ENCODE measurements around the gene TTC28.
"Not testable (repeated sequence)": the region's sequence is repeated elsewhere in the genome, so short reads cannot be mapped to it uniquely, and the experiment has no call there.

TTC28 gene

DNA sequence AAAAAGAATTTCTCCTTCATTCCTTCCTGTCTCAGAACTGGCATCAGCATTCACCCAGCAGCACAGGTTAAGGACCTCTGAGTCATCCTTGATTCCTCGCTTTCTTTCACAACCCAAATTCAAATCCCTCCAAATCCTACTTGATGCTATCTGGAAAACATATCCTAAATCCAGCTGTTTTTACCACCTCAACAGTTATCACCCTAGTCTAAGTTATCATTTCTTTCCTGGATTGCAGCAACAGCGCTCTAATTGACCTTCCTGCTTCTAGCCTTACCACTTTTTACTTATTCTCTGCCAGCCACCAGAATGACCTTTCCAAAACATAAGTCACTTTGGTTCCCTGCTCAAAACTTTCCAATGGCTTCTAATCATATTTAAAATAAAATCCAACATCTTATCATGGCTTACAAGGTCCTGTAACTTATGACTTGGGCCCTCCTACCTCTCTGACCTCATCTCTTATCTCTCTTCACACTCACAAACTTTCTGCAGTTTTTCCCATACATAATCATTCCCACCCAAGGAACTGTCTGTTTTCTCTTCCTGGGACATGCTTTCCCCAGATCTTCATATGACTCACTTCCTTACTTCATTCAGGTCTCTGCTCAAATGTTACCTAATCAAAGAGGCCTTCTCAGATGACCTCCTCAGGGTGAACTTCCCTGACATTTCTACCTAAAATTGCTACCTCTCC lies 119.4 kb downstream of the TTC28 start:
- DNase-seq (ENCODE audit: low read depth) = no peak

DNA sequence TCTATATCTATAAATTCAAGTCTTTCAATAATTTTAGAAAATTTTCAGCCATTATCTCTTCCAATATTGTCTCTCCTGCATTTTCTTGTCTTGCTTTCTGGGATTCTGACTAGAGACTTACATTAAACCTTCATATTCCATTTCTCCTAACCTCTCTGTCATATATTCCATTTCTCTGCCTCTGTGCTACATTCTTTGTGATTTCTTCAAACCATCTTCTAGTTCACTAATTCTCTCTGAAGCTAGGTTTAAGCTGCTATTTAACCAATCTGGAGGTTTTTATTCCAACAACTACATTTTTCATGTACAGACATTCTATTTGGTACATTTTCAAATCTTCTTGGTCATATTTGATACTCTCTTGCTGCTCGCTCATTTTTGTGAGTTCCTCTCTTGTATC lies 122.5 kb downstream of the TTC28 start:
- no peak for DNase-seq (ENCODE audit: low read depth)

DNA sequence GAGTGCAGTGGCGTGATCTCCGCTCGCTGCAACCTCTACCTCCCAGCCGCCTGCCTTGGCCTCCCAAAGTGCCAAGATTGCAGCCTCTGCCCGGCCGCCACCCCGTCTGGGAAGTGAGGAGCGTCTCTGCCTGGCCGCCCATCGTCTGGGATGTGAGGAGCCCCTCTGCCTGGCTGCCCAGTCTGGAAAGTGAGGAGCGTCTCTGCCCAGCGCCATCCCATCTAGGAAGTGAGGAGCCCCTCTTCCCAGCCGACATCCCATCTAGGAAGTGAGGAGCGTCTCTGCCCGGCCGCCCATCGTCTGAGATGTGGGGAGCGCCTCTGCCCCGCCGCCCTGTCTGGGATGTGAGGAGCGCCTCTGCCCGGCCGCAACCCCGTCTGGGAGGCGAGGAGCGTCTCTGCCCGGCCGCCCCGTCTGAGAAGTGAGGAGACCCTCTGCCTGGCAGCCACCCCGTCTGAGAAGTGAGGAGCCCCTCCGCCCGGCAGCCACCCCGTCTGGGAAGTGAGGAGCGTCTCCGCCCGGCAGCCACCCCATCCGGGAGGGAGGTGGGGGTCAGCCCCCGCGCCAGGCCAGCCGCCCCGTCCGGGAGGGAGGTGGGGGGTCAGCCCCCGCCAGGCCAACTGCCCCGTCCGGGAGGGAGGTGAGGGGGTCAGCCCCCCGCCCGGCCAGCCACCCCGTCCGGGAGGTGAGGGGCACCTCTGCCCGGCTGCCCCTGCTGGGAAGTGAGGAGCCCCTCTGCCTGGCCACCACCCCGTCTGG lies 126.4 kb downstream of the TTC28 start:
- not testable (repeated sequence) for DNase-seq (ENCODE audit: low read depth)

DNA sequence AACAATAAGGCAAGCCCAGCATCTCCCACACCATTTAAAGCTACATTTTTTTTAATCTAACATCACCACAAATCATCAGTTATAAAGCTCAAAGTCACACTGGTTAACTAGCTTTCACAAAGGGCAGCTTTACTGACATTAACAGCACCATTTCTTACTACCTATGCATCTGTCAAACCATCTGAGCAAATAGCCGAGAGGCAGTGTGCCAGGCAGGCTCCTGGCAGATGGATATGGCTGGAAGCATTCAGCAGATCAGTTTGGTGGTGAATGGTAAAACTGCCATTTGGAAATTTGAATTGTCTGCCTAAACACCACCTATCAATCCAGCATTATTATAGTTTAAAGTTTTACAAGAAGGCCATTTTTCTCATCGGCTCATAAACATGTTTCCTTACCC lies 131.2 kb downstream of the TTC28 start:
- DNase-seq (ENCODE audit: low read depth) = no peak

DNA sequence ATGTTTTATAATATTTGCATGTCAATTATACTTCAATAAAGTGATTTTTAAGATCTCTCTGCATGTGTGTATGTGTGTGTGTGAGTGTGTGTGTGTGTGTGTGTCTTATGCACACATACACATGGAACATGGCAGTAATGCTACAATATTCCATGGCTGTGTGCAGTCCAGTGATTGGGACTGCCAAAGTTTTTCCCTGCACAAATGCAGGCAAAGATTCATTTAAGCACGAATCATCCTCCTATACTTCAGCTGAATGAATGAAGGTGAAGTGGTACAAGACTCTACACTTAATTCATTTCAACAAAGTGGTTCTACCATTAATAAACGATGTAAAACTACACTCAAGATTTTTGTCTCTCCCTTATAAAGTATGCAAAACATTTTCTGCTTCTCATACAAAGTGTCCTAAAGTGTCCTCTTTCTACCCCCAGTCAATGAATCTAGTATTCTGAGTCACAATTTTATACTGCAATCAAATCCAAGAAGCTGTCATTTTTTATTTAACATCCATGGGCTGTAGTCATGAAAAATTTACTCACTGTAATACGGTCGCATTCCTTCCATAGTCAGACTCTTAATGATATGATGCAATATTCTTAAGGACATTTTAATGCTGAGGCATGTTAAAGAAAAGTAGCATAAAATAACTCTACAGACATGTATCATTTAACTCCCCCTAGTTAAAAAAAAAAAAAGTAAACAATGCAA lies 132.4 kb downstream of the TTC28 start:
- no peak for DNase-seq (ENCODE audit: low read depth)

DNA sequence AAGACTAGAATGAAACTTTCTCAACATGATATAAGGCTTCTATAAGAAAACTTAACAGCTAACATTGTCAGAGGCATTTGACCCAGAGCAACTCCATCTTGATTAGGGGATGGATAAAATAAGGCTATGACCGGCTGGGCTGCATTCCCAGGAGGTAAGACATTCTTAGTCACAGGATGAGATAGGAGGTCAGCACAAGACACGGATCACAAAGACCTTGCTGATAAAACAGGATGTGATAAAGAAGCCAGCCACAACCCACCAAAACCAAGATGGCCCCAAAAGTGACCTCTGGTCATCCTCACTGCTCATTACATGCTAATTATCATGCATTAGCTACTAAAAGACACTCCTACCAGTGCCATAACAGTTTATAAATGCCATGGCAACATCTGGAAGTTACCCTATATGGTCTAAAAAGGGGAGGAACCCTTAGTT lies 135.2 kb downstream of the TTC28 start:
- DNase-seq (ENCODE audit: low read depth) = no peak

DNA sequence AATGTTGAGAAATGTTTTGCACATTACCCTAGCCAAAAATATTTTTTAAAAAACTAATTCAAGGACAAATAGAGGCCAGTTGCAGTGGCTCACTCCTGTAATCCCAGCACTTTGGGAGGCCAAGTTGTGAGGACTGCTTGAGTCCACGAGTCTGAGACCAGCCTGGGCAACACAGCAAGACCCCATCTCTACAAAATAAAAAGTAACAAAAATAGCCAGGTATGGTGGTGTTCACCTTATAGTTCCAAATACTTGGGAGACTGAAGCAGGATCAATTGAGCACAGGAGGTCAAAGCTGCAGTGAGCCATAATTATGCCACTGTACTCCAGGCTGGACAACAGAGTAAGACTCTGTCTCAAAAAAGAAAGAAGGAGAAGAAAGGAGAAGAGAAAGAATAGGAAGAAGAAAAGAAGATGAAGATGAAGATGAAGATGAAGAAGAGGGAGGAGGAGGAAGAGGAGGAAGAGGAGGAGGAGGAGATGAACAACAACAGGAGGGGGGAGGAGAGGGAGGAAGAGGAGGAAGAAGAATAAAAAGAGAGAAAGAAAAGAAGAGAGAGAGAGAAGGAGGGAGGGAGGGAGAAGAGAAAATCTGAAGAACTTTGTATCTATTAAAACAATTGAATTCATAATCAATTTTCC lies 136.5 kb downstream of the TTC28 start:
- DNase-seq (ENCODE audit: low read depth) = no peak

DNA sequence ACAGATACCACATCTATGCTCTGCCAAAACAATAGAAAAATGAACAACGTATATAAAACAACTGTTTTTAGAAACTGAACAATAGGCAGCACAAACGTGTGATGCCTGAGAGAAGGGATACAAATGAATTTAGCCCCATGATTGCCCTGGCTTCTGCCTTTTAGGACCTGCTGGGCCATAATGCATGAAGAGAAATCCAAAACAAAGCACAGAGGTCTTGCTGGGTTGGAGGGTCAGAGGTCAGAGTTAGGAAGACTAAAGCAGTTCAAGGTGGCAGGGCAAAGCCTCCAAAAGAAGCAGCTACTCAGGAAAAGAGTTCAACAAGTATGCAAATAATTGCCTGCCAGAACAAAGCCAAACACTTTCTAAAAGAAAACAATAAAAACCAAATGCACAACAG lies 138.5 kb downstream of the TTC28 start:
- no peak for DNase-seq (ENCODE audit: low read depth)

DNA sequence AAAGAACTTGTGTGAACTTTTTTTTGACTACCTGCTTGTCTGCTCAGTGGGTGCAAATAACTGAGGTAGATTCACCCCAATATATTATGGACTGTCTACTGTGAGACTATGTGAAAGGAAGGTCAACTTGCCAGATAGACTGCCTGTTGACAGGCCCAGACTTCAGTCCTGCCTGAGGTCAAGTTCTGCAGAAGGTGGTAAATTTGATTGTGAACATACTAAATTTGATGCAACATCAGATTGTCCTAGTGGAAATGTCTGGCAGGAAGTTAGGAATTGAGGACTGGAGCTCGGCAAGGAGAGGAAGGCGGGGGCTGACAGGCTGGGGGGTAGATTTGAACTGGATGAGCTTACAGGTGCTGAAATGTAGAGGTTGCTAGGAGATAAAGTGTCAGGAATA lies 140.7 kb downstream of the TTC28 start:
- DNase-seq (ENCODE audit: low read depth) = no peak

DNA sequence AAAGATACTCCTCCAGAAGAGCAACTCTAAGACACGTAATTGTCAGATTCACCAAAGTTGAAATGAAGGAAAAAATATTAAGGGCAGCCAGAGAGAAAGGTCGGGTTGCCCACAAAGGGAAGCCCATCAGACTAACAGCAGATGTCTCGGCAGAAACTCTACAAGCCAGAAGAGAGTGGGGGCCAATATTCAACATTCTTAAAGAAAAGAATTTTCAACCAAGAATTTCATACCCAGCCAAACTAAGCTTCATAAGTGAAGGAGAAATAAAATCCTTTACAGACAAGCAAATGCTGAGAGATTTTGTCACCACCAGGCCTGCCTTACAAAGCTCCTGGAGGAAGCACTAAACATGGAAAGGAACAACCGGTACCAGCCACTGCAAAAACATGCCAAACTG lies 149.1 kb downstream of the TTC28 start:
- DNase-seq (ENCODE audit: low read depth) = not testable (repeated sequence)

DNA sequence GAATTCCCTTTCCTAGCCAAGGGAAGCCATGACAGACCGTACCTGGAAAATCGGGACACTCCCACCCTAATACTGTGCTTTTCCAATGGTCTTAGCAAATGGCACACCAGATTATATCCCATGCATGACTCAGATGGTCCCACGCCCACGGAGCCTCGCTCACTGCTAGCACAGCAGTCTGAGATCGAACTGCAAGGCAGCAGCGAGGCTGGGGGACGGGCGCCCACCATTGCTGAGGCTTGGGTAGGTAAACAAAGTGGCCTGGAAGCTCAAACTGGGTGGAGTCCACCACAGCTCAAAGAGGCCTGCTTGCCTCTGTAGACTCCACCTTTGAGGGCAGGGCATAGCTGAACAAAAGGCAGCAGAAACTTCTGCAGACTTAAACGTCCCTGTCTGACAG lies 150.5 kb downstream of the TTC28 start:
- not testable (repeated sequence) for DNase-seq (ENCODE audit: low read depth)

DNA sequence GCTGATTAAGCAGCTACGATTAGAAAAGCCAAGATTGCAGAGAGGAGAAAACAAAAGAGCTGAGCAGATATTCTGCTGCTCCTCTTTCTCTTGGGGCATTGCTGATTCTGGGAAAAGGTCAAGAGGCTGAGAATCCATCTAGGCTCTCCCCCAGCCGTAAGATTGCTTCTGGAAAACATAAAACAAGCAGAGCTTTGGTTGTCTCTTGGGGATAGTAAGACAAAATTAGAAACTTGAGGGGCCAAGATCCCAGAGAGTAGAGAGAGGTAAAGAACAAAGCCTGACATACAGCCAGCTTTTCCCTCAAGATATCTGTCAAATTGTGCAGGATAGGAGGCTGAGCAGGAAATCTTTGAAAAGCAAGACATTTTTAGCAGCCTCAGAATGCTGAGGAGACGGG lies 158.2 kb downstream of the TTC28 start:
- no peak for DNase-seq (ENCODE audit: low read depth)

DNA sequence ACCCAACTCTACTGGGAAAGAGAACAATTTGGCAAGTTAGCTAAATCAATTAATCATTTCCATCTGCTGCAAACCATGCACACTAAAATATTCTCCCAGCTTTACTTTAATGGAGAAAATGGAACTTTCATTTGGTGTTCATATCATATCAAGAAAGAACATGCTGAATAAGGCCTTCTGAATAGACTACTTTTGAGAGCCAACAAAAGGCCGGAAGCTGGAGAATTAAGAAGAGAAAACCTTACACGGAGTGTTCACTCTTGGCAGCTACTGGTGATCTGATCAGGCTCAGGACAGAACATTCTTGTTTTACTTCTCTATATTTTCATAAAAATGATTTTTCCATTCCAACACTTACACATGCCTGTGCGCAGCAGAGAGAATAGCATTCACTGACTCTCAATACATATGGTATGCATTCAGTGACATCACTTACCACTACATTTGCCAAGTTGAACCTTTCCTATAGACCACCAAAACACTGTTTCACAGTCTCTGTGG lies 165.3 kb downstream of the TTC28 start:
- no peak for DNase-seq (ENCODE audit: low read depth)

DNA sequence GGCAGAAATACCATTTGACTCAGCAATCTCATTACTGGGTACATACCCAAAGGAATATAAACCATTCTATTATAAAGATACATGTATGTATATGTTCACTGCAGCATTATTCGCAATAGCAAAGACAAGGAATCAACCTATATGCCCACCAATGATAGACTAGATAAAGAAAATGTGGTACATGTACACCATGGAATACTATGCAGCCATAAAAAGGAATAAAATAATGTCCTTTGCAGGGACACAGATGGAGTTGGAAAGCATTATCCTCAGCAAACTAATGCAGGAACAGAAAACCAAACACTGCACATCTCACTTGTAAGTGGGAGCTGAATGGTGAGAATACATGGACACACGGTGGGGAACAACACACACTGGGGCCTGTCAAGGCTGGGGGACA lies 167.3 kb downstream of the TTC28 start:
- DNase-seq (ENCODE audit: low read depth) = not testable (repeated sequence)

DNA sequence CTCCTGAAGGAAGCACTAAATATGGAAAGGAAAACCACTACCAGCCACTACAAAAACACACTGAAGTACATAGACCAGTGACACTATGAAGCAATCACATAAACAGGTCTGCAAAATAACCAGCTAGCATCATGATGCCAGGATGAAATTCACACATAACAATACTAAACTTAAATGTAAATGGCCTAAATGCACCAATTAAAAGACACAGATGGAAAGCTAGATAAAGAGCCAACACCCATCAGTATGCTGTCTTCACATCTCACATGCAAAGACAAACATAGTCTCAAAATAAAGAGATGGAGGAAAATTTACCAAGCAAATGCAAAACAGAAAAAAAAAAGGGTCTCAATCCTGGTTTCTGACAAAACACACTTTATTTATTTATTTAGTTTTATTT lies 171.7 kb downstream of the TTC28 start:
- DNase-seq (ENCODE audit: low read depth) = no peak

DNA sequence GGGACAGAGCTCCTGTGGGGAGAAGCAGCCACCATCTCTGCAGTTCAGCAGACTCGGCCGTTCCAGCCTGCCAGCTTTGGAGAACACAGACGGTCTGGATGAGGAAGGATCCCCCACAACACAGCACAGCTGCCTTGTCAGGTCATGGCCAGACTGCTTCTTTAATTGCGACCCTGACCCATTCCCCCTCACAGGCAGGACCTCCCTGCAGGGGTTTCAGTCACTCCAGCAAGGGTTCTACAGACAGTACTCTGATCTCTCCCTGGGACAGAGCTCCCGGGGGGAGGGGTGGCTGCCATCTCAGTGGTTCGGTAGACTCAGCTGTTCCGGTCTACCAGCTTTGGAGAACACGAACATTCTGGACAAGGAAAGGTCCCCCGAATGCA lies 173.5 kb downstream of the TTC28 start:
- DNase-seq (ENCODE audit: low read depth) = no peak

DNA sequence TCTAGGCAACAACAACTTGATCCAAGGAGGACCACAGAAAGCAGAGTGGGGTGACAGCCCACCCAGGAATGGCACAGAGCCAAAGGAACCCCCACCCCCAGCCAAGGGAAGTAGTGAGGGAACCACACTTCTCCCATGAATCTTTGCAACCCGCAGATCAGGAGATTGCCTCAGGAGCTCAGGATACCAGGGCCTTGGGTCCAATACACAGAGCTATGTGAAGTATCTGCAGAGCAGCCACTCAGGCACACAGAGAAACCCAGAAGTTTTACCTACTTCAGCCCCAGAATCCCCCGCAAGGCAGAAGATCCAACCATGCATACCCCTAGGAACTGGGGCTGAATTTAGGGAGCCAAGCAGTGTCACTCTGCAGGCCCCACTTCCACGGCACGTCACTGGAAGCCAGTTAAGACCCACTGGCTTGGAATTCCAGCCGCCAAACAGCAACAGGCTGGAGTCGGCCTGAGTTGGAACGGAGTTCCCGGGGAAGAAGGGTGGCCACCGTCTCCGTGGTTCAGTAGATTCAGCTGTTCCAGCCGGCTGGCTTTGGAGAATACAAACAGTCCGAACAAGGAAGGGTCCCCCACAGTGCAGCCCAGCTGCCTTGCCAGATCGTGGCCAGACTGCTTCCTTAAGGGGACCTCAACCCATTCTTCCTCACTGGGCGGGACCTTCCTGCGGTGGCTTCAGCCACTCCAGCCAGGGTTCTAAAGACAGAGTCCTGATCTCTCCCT lies 174.1 kb downstream of the TTC28 start:
- no peak for DNase-seq (ENCODE audit: low read depth)

DNA sequence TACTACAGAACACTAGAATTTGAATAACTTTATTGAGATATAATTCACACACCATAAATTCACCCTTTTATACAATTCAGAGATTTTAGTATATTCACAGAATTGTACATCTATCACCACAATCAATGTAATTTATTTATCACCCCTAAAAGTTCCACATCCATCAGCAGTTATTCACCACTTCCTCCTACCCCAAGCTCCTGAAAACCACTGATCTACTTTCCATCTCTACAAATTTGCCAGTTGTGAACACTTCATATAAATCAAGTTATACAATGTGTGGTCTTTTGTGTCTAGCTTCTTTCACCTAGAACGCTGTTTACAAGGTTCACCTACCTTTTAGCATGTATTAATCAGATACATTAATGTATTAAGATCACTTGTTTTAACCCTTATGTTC lies 179.6 kb downstream of the TTC28 start:
- DNase-seq (ENCODE audit: low read depth) = no peak

DNA sequence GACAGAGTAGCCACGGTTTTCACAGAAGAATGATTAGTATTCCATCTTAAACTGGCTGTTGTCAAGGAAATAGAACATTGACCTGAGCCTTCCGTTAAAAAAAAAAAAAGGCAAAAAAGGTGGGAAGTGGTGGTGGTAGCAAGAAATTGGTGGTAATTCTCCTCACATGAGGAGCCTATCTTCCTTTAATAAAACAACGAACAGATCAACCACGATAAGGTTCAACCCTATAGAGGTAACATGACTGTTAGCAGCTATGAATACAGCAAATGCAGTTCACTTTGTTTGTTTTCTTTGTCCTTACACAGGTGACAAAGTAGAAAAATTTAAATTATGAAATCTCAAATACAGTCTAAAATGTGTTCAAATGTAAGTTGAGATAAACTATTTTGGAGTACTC lies 181.6 kb downstream of the TTC28 start:
- no peak for DNase-seq (ENCODE audit: low read depth)

DNA sequence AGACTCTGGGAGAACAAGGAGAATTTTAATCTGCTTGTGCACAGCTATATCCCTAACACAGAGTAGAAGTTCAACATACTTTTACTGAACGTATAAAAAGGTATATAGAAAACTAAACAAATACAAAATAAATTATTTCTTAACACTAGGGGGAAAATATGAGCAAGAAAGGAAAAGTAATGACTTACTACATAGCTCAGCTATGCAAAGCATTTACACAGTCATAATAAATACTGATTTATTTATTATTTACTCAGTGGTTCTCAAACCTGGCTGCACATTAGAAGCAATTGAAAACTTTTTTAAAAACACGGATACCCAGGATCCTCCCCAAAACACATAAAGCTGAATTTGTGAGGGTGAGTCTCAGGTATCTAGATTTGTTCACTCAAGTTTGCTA lies 182.5 kb downstream of the TTC28 start:
- DNase-seq (ENCODE audit: low read depth) = no peak

DNA sequence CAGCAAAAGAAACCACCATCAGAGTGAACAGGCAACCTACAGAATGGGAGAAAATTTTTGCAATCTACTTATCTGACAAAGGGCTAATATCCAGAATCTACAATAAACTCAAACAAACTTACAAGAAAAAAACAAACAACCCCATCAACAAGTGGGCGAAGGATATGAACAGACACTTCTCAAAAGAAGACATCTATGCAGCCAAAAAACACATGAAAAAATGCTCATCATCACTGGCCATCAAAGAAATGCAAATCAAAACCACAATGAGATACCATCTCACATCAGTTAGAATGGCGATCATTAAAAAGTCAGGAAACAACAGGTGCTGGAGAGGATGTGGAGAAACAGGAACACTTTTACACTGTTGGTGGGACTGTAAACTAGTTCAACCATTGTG lies 188.4 kb downstream of the TTC28 start:
- DNase-seq (ENCODE audit: low read depth) = not testable (repeated sequence)

DNA sequence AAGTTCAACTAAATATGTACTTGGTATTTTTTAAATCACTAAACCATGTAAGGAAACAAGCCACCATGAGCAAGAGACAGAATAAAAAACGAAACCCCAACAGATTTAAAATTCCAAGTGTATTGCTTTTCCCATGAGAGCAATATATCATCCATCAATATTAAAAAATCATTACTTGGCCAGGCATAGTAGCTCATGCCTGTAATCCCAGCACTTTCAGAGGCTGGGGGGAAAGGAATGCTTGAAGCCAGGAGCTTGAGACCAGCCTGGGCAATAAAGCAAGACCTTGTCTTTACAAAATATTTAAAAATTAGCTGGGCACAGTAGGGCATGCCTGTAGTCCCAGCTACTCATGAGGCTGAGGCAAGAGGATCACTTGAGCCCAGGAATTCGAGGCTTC lies 190.8 kb downstream of the TTC28 start:
- DNase-seq (ENCODE audit: low read depth) = no peak
